Mesendoderm (in vitro differentiated cells): ENCODE results near the gene KCNIP2.

Experiments used
- DNase-seq: peaks from one replicate; pipeline ENCODE4 v3.0.0; 2013
- H2AK5ac ChIP-seq: 2 replicates; pipeline ENCODE4 v1.6.1; 2013; ENCODE audit warnings: low read length, inconsistent platforms
- H2BK120ac ChIP-seq: 2 replicates; pipeline ENCODE4 v1.6.1; 2013; ENCODE audit warnings: low read depth, mild to moderate bottlenecking, low read length, moderate library complexity, mixed read lengths
- H2BK15ac ChIP-seq: replicated peaks from 2 replicates; pipeline ENCODE4 v1.6.1; 2013; ENCODE audit warnings: low read depth, mild to moderate bottlenecking, moderate library complexity
- H2BK5ac ChIP-seq: 2 replicates; pipeline ENCODE4 v1.6.1; 2013; ENCODE audit warnings: low read length, inconsistent platforms
- H3K18ac ChIP-seq: 2 replicates; pipeline ENCODE4 v1.6.1; 2013; ENCODE audit warnings: mild to moderate bottlenecking, low read length, mixed read lengths
- H3K23ac ChIP-seq: one replicate; pipeline ENCODE4 v1.6.1; 2013; ENCODE audit warnings: low read length
- H3K27ac ChIP-seq: 2 replicates; pipeline ENCODE4 v1.5.1; 2013; ENCODE audit warnings: low read depth, mild to moderate bottlenecking, inconsistent platforms, low read length, moderate library complexity
- H3K27me3 ChIP-seq: 2 replicates; pipeline ENCODE4 v1.6.1; 2013; ENCODE audit warnings: low read length, control low read depth, mild to moderate bottlenecking, inconsistent platforms; ENCODE audit not compliant: insufficient read depth, poor library complexity
- H3K36me3 ChIP-seq: 2 replicates; pipeline ENCODE4 v1.6.1; 2013; ENCODE audit warnings: low read length, inconsistent platforms; ENCODE audit not compliant: control insufficient read depth, insufficient read depth
- H3K4ac ChIP-seq: one replicate; pipeline ENCODE4 v1.6.1; 2013; ENCODE audit warnings: low read depth, mild to moderate bottlenecking, low read length, moderate library complexity
- H3K4me1 ChIP-seq: 2 replicates; pipeline ENCODE4 v1.6.1; 2013; ENCODE audit warnings: low read depth, low read length, inconsistent platforms; ENCODE audit not compliant: control insufficient read depth
- H3K4me2 ChIP-seq: 2 replicates; pipeline ENCODE4 v1.6.1; 2013; ENCODE audit warnings: low read length
- H3K4me3 ChIP-seq: 2 replicates; pipeline ENCODE4 v1.5.1; 2013; ENCODE audit warnings: mild to moderate bottlenecking, low read length
- H3K56ac ChIP-seq: one replicate; pipeline ENCODE4 v1.6.1; 2013; ENCODE audit warnings: low read length
- H3K79me1 ChIP-seq: 2 replicates; pipeline ENCODE4 v1.6.1; 2013; ENCODE audit warnings: low read length, inconsistent platforms
- H3K79me2 ChIP-seq: 2 replicates; pipeline ENCODE4 v1.6.1; 2013; ENCODE audit warnings: mild to moderate bottlenecking, low read length; ENCODE audit not compliant: control insufficient read depth, insufficient read depth
- H3K9ac ChIP-seq: 2 replicates; pipeline ENCODE4 v1.6.1; 2013; ENCODE audit warnings: low read length, inconsistent platforms
- H4K5ac ChIP-seq: one replicate; pipeline ENCODE4 v1.6.1; 2013; ENCODE audit warnings: low read length
- H4K8ac ChIP-seq: one replicate; pipeline ENCODE4 v1.6.1; 2013; ENCODE audit warnings: low read depth, mild to moderate bottlenecking, control low read depth, low read length, moderate library complexity
- WGBS: extraction: QIAGEN DNeasy Blood & Tissue Kit; methylation state at CpG from one replicate; pipeline ENCODE4 v1.1.7; 2013; ENCODE audit warnings: low lambda C conversion rate, missing lambda C conversion rate; ENCODE audit not compliant: insufficient coverage; ENCODE audit errors: extremely low coverage; 5-methylcytosine and 5-hydroxymethylcytosine counted together

The KCNIP2 gene

DNA sequence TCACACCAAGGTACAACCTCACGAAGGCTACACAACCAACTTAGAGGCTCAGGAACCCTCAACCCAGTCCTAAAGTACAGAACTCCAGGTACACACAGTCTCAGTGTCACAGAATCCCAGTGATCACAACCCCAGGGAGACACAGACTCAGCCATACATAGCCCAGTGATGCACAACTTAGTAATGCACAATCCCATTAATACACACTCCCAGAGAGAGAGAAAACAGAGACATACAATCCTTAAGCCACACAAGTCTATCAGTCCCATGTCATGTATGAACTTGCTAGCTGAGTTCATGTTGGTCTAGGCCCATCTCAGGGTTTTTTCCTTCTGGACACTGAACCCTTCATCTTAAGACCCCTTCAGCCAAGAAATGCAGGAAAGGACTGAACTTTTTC, 4.6 kb downstream of the KCNIP2 start:
- H2BK15ac ChIP-seq = no peak overlapping the region
- H3K27me3 ChIP-seq = peaks cover 2% of the 10 kb centered on the region
- no peak overlapping the region for H3K4ac ChIP-seq
- no peak overlapping the region for H2BK5ac ChIP-seq
- H3K27ac ChIP-seq = no peak overlapping the region
- H3K23ac ChIP-seq = no peak overlapping the region
- no peak overlapping the region for H2BK120ac ChIP-seq
- peaks cover under 1% of the 10 kb centered on the region for H3K4me1 ChIP-seq
- no peaks in the 10 kb centered on the region for H3K36me3 ChIP-seq
- no peak overlapping the region for H3K4me2 ChIP-seq
- H2AK5ac ChIP-seq = no peak overlapping the region
- H3K79me1 ChIP-seq = no peaks in the 10 kb centered on the region
- no peaks in the 10 kb centered on the region for H3K79me2 ChIP-seq
- H3K56ac ChIP-seq = no peak overlapping the region
- WGBS = no CpG with 5 or more reads among the region's 1 CpG
- H4K5ac ChIP-seq = no peak overlapping the region
- H4K8ac ChIP-seq = no peak overlapping the region
- H3K9ac ChIP-seq = no peak overlapping the region
- DNase-seq = no peak
- no peak overlapping the region for H3K4me3 ChIP-seq
- H3K18ac ChIP-seq = no peak overlapping the region

GRCh38 chr10:101838416-101838970, 5.1 kb downstream of the KCNIP2 start:
- no peak overlapping the region for H3K56ac ChIP-seq
- H4K8ac ChIP-seq = no peak overlapping the region
- no peaks in the 10 kb centered on the region for H3K79me1 ChIP-seq
- no peak overlapping the region for H2AK5ac ChIP-seq
- no peak overlapping the region for H3K4ac ChIP-seq
- WGBS = no CpG with 5 or more reads among the region's 6 CpGs
- peaks cover 2% of the 10 kb centered on the region for H3K27me3 ChIP-seq
- no peak overlapping the region for H4K5ac ChIP-seq
- H3K27ac ChIP-seq = no peak overlapping the region
- H2BK15ac ChIP-seq = no peak overlapping the region
- no peaks in the 10 kb centered on the region for H3K4me1 ChIP-seq
- H3K79me2 ChIP-seq = no peaks in the 10 kb centered on the region
- no peak overlapping the region for H3K18ac ChIP-seq
- DNase-seq = no peak
- no peaks in the 10 kb centered on the region for H3K36me3 ChIP-seq
- no peak overlapping the region for H3K23ac ChIP-seq
- H3K4me2 ChIP-seq = no peak overlapping the region
- no peak overlapping the region for H2BK5ac ChIP-seq
- no peak overlapping the region for H2BK120ac ChIP-seq
- no peak overlapping the region for H3K9ac ChIP-seq
- H3K4me3 ChIP-seq = no peak overlapping the region

- H2BK120ac ChIP-seq = no peak overlapping the region
- no peak overlapping the region for H2BK15ac ChIP-seq
- H3K79me1 ChIP-seq = no peaks in the 10 kb centered on the region
- H3K27me3 ChIP-seq = peaks cover 2% of the 10 kb centered on the region
- no peak overlapping the region for H3K4me2 ChIP-seq
- H3K4me3 ChIP-seq = no peak overlapping the region
- no peak overlapping the region for H3K4ac ChIP-seq
- H3K79me2 ChIP-seq = no peaks in the 10 kb centered on the region
- H3K36me3 ChIP-seq = no peaks in the 10 kb centered on the region
- no peaks in the 10 kb centered on the region for H3K4me1 ChIP-seq
- H3K18ac ChIP-seq = no peak overlapping the region
- no peak overlapping the region for H3K27ac ChIP-seq
- DNase-seq = no peak
- no peak overlapping the region for H4K8ac ChIP-seq
- H4K5ac ChIP-seq = no peak overlapping the region
- WGBS = no CpG with 5 or more reads among the region's 2 CpGs
- no peak overlapping the region for H3K56ac ChIP-seq
- no peak overlapping the region for H3K23ac ChIP-seq
- H2BK5ac ChIP-seq = no peak overlapping the region
- no peak overlapping the region for H2AK5ac ChIP-seq
- no peak overlapping the region for H3K9ac ChIP-seq
Observed at GRCh38 chr10:101837748-101838147, 5.9 kb downstream of the KCNIP2 start.

DNA sequence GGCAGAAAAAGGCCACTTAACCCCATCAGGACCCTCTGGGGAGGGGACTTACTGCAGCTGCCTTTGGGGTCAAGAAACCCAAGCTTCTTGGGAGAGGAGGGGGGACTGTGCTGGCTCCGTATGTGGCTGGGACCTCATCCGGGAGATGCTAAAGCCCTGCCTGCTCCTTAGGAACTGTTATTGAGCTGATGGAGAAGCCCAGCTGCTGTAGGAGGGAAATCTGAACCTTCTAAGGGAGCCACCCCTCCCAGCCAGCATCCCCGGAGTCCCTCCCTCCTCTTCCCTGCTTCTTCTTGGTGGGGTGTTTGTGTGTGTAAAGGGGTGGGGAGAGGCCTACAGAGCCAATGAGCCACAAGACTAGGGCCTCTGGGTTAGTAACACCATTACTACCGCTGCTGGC, 8.2 kb downstream of the KCNIP2 start:
- no peak overlapping the region for H3K18ac ChIP-seq
- H3K79me2 ChIP-seq = no peaks in the 10 kb centered on the region
- no peak for DNase-seq

GRCh38 chr10:101834341-101834740, 9.3 kb downstream of the KCNIP2 start:
- no peaks in the 10 kb centered on the region for H3K79me2 ChIP-seq
- H3K9ac ChIP-seq = no peak overlapping the region
- WGBS = no CpG with 5 or more reads among the region's 8 CpGs
- no peak overlapping the region for H2AK5ac ChIP-seq
- DNase-seq = no peak
- peaks cover 6% of the 10 kb centered on the region for H3K4me1 ChIP-seq
- no peaks in the 10 kb centered on the region for H3K27me3 ChIP-seq
- no peak overlapping the region for H3K56ac ChIP-seq
- H2BK15ac ChIP-seq = no peak overlapping the region
- no peak overlapping the region for H2BK5ac ChIP-seq
- H4K5ac ChIP-seq = no peak overlapping the region
- H3K4me2 ChIP-seq = no peak overlapping the region
- H3K4ac ChIP-seq = no peak overlapping the region
- H3K18ac ChIP-seq = no peak overlapping the region
- H3K4me3 ChIP-seq = no peak overlapping the region
- no peak overlapping the region for H2BK120ac ChIP-seq
- H3K27ac ChIP-seq = no peak overlapping the region
- H3K36me3 ChIP-seq = no peaks in the 10 kb centered on the region
- no peak overlapping the region for H4K8ac ChIP-seq
- no peaks in the 10 kb centered on the region for H3K79me1 ChIP-seq
- no peak overlapping the region for H3K23ac ChIP-seq

More for the DNA sequence above, 8.2 kb downstream of the KCNIP2 start:
- no peak overlapping the region for H3K23ac ChIP-seq
- H3K56ac ChIP-seq = no peak overlapping the region
- H3K4me3 ChIP-seq = no peak overlapping the region
- H3K4me2 ChIP-seq = no peak overlapping the region
- H3K27ac ChIP-seq = no peak overlapping the region
- WGBS = no CpG with 5 or more reads among the region's 4 CpGs
- no peak overlapping the region for H2BK5ac ChIP-seq
- H3K27me3 ChIP-seq = no peaks in the 10 kb centered on the region
- no peak overlapping the region for H2BK15ac ChIP-seq
- H4K5ac ChIP-seq = no peak overlapping the region
- H3K4ac ChIP-seq = no peak overlapping the region
- H3K79me1 ChIP-seq = no peaks in the 10 kb centered on the region
- no peak overlapping the region for H2AK5ac ChIP-seq
- no peaks in the 10 kb centered on the region for H3K36me3 ChIP-seq
- no peak overlapping the region for H2BK120ac ChIP-seq
- no peak overlapping the region for H4K8ac ChIP-seq
- H3K9ac ChIP-seq = no peak overlapping the region
- H3K4me1 ChIP-seq = peaks cover 2% of the 10 kb centered on the region

DNA sequence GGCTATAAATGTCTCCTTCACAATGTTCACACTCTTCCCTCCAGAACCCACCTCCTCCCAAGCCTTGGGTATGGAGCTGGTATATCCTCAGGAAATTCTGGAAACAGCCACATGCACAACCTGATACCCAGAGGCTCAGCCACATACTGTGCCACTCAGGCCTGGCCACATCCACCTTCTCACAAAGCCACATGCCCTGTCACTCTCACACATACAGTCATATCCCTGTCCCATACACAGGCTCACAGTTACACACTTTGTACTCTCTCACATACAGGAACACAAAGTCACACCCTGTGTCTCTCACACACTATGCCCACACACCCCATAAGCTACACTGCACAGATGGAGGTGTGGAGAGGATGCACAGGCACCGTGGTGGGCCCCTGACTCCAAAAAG, 10.1 kb downstream of the KCNIP2 start:
- Histone ChIP-seq H4K8ac (no peak overlapping the region), H3K4me1 (peaks cover 6% of the 10 kb centered on the region), H3K23ac (no peak overlapping the region), H2BK5ac (no peak overlapping the region), H3K4me2 (no peak overlapping the region), H3K79me1 (no peaks in the 10 kb centered on the region), H2AK5ac (no peak overlapping the region), H3K56ac (no peak overlapping the region), H3K27me3 (no peaks in the 10 kb centered on the region), H3K36me3 (no peaks in the 10 kb centered on the region), H3K27ac (no peak overlapping the region), H2BK120ac (no peak overlapping the region), H3K4me3 (no peak overlapping the region), H3K18ac (no peak overlapping the region), H3K79me2 (no peaks in the 10 kb centered on the region), H2BK15ac (no peak overlapping the region), H4K5ac (no peak overlapping the region), H3K4ac (no peak overlapping the region), H3K9ac (no peak overlapping the region)
- DNase-seq = no peak
- no CpG with 5 or more reads among the region's 1 CpG for WGBS
